SJCRH30 (cell line): ENCODE measurements around the gene CEBPG. TPM values are rescaled to one million over a fixed set of nuclear protein-coding genes. Genes with fewer than 3 reads are reported as not detected.
A peak's percentile ranks its signal among the peaks of the same experiment; 100 is the strongest.

Source experiments
- DNase-seq, 2 experiments: peaks; one replicate each; pipeline ENCODE4 v3.0.0-alpha.2; 2015 to 2020
- H3K27ac ChIP-seq: fragments of 250-450 bp; sonication (Bioruptor Pico); 2 replicates; pipeline ENCODE4 v1.5.1; 2020; ENCODE audit warnings: mild to moderate bottlenecking, moderate library complexity
- H3K27me3 ChIP-seq: fragments of 250-450 bp; sonication (Bioruptor Pico); 2 replicates; pipeline ENCODE4 v1.5.1; 2020; ENCODE audit warnings: mild to moderate bottlenecking, moderate library complexity
- H3K36me3 ChIP-seq: fragments of 250-450 bp; sonication (Bioruptor Pico); 2 replicates; pipeline ENCODE4 v1.5.1; 2020; ENCODE audit warnings: mild to moderate bottlenecking, moderate library complexity
- H3K4me1 ChIP-seq: fragments of 250-450 bp; sonication (Bioruptor Pico); 2 replicates; pipeline ENCODE4 v1.5.1; 2020; ENCODE audit warnings: mild to moderate bottlenecking, moderate library complexity
- H3K4me3 ChIP-seq: fragments of 250-450 bp; sonication (Bioruptor Pico); 2 replicates; pipeline ENCODE4 v1.5.1; 2020; ENCODE audit warnings: mild to moderate bottlenecking, moderate library complexity
- H3K9me3 ChIP-seq: fragments of 250-450 bp; sonication (Bioruptor Pico); replicated peaks from 2 replicates; pipeline ENCODE4 v1.5.1; 2020; ENCODE audit warnings: mild to moderate bottlenecking, moderate library complexity
- total RNA-seq: library from RNA; depleted of rRNA; stranded (reverse); fragments of >200 nt; shearing (Covaris generic); gene quantifications from 2 replicates; pipeline ENCODE4 v1.2.3, GENCODE V29; 2014

Gene CEBPG
- total RNA-seq, 1 experiment from 2014 or later = 36.6 TPM

- Histone ChIP-seq H3K9me3 (no peaks in the 10 kb centered on the region), H3K4me3 (no peak overlapping the region), H3K4me1 (peaks cover 13% of the 10 kb centered on the region), H3K27me3 (peaks cover 5% of the 10 kb centered on the region; the same call in 1 of the 2 replicates), H3K36me3 (no peaks in the 10 kb centered on the region), H3K27ac (no peak overlapping the region)
- no peak for DNase-seq
These were observed 7.8 kb upstream of the CEBPG start for GRCh38 chr19:33365691-33366090.

GRCh38 chr19:33366127-33366526 lies 7.4 kb upstream of the CEBPG start:
- Histone ChIP-seq H3K4me3 (no peak overlapping the region), H3K27me3 (peaks cover 5% of the 10 kb centered on the region; the same call in 1 of the 2 replicates), H3K4me1 (peaks cover 13% of the 10 kb centered on the region), H3K36me3 (no peaks in the 10 kb centered on the region), H3K27ac (no peak overlapping the region), H3K9me3 (no peaks in the 10 kb centered on the region)
- no peak for DNase-seq

GRCh38 chr19:33366897-33367296 lies 6.6 kb upstream of the CEBPG start:
- Histone ChIP-seq H3K36me3 (no peaks in the 10 kb centered on the region), H3K4me3 (no peak overlapping the region), H3K27me3 (peaks cover 5% of the 10 kb centered on the region; the same call in 1 of the 2 replicates), H3K9me3 (no peaks in the 10 kb centered on the region), H3K27ac (no peak overlapping the region), H3K4me1 (peaks cover 13% of the 10 kb centered on the region)
- no peak for DNase-seq

- H3K27ac ChIP-seq = no peak overlapping the region; the same call in 1 of the 2 replicates
- peaks cover 13% of the 10 kb centered on the region for H3K4me1 ChIP-seq
- peak; percentile 61 to 75 for DNase-seq
- H3K9me3 ChIP-seq = no peaks in the 10 kb centered on the region
- peaks cover 5% of the 10 kb centered on the region; the same call in 1 of the 2 replicates for H3K27me3 ChIP-seq
- no peak overlapping the region for H3K4me3 ChIP-seq
- no peaks in the 10 kb centered on the region for H3K36me3 ChIP-seq
These were observed 5.2 kb upstream of the CEBPG start for GRCh38 chr19:33368074-33368864.

- DNase-seq = no peak
- Histone ChIP-seq H3K27me3 (peaks cover 2% of the 10 kb centered on the region; the same call in 1 of the 2 replicates), H3K27ac (no peak overlapping the region), H3K4me1 (peaks cover 13% of the 10 kb centered on the region), H3K36me3 (no peaks in the 10 kb centered on the region), H3K4me3 (no peak overlapping the region), H3K9me3 (no peaks in the 10 kb centered on the region)
These were observed 2.7 kb upstream of the CEBPG start for GRCh38 chr19:33370783-33371182.

GRCh38 chr19:33374236-33374714 lies 766 bp downstream of the CEBPG start:
- Histone ChIP-seq H3K9me3 (no peaks in the 10 kb centered on the region), H3K27ac (peak overlapping the region; percentile 41; the same call in 1 of the 2 replicates), H3K27me3 (no peaks in the 10 kb centered on the region), H3K36me3 (peaks cover 2% of the 10 kb centered on the region; the same call in 1 of the 2 replicates), H3K4me3 (peak overlapping the region; percentile 85), H3K4me1 (no peaks in the 10 kb centered on the region)
- peak; percentile 47 to 59 for DNase-seq

GRCh38 chr19:33375156-33375836 lies 1.8 kb downstream of the CEBPG start:
- Histone ChIP-seq H3K27ac (no peak overlapping the region), H3K36me3 (peaks cover 11% of the 10 kb centered on the region), H3K9me3 (no peaks in the 10 kb centered on the region), H3K4me1 (no peaks in the 10 kb centered on the region), H3K4me3 (peak overlapping the region; percentile 85), H3K27me3 (no peaks in the 10 kb centered on the region)
- DNase-seq = no peak

GRCh38 chr19:33375837-33376159 lies 2.3 kb downstream of the CEBPG start:
- DNase-seq = no peak

GRCh38 chr19:33376423-33376822 lies 2.9 kb downstream of the CEBPG start:
- Histone ChIP-seq H3K36me3 (peaks cover 17% of the 10 kb centered on the region), H3K4me1 (no peaks in the 10 kb centered on the region), H3K27me3 (no peaks in the 10 kb centered on the region), H3K9me3 (no peaks in the 10 kb centered on the region), H3K27ac (no peak overlapping the region), H3K4me3 (no peak overlapping the region)
- DNase-seq = no peak

More at GRCh38 chr19:33375837-33376159, 2.3 kb downstream of the CEBPG start:
- no peaks in the 10 kb centered on the region for H3K4me1 ChIP-seq
- H3K27me3 ChIP-seq = no peaks in the 10 kb centered on the region
- H3K9me3 ChIP-seq = no peaks in the 10 kb centered on the region
- peaks cover 15% of the 10 kb centered on the region for H3K36me3 ChIP-seq
- H3K4me3 ChIP-seq = no peak overlapping the region
- H3K27ac ChIP-seq = no peak overlapping the region

- Histone ChIP-seq H3K27me3 (no peaks in the 10 kb centered on the region), H3K9me3 (no peaks in the 10 kb centered on the region), H3K27ac (no peak overlapping the region), H3K4me3 (no peak overlapping the region), H3K4me1 (no peaks in the 10 kb centered on the region), H3K36me3 (peaks cover 17% of the 10 kb centered on the region)
- DNase-seq = no peak
These were observed 3.5 kb downstream of the CEBPG start for GRCh38 chr19:33376941-33377557.

- peaks cover 17% of the 10 kb centered on the region for H3K36me3 ChIP-seq
- no peaks in the 10 kb centered on the region for H3K27me3 ChIP-seq
- DNase-seq = no peak
- no peak overlapping the region for H3K4me3 ChIP-seq
- H3K9me3 ChIP-seq = no peaks in the 10 kb centered on the region
- H3K4me1 ChIP-seq = no peaks in the 10 kb centered on the region
- no peak overlapping the region for H3K27ac ChIP-seq
These were observed 4.3 kb downstream of the CEBPG start for GRCh38 chr19:33377586-33378475.

GRCh38 chr19:33379151-33379829 lies 5.8 kb downstream of the CEBPG start:
- Histone ChIP-seq H3K36me3 (peaks cover 17% of the 10 kb centered on the region), H3K27ac (no peak overlapping the region), H3K9me3 (no peaks in the 10 kb centered on the region), H3K4me3 (no peak overlapping the region), H3K27me3 (no peaks in the 10 kb centered on the region), H3K4me1 (no peaks in the 10 kb centered on the region)
- DNase-seq = no peak

- DNase-seq = no peak
- Histone ChIP-seq H3K4me1 (no peaks in the 10 kb centered on the region), H3K36me3 (peaks cover 17% of the 10 kb centered on the region), H3K27ac (no peak overlapping the region), H3K4me3 (no peak overlapping the region), H3K9me3 (no peaks in the 10 kb centered on the region), H3K27me3 (no peaks in the 10 kb centered on the region)
These were observed 7.6 kb downstream of the CEBPG start for GRCh38 chr19:33381101-33381500.

GRCh38 chr19:33382006-33382405 lies 8.5 kb downstream of the CEBPG start:
- DNase-seq = no peak
- no peaks in the 10 kb centered on the region for H3K27me3 ChIP-seq
- no peaks in the 10 kb centered on the region for H3K9me3 ChIP-seq
- peaks cover 17% of the 10 kb centered on the region for H3K36me3 ChIP-seq
- no peaks in the 10 kb centered on the region for H3K4me1 ChIP-seq
- no peak overlapping the region for H3K27ac ChIP-seq
- no peak overlapping the region for H3K4me3 ChIP-seq
